ENCODE data around the gene NAT10. TPM values are rescaled to one million over a fixed set of nuclear protein-coding genes. Genes with fewer than 3 reads are reported as not detected.

NAT10 gene
- total RNA-seq, 1 experiment from 2014 or later: 87.9 TPM

DNA sequence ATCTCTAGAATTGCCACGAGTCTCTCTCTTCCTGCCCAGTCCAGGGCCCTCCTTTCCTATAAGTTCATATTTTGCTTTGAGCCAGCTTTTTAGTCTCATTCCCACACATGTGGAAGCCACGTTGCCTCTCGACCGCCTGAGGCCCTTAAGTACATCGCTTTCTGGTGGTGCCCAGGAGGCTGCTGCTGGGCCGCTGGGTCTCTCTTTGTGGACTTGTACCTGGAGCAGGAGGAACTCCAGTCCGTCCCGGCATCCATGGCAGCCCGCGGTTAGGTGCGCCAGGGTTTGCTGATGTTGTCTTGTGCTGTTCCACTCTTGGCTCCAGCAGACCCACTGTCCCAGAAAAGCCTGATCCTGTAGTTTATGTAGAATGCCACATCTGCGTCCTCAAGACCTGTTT lies 41.0 kb downstream of the NAT10 start:
- in situ Hi-C loops (cut with HindIII; ENCODE audit: low sequenced_read_pairs): no loop called here
- no peak for DNase-seq (ENCODE audit: low spot score)

DNA sequence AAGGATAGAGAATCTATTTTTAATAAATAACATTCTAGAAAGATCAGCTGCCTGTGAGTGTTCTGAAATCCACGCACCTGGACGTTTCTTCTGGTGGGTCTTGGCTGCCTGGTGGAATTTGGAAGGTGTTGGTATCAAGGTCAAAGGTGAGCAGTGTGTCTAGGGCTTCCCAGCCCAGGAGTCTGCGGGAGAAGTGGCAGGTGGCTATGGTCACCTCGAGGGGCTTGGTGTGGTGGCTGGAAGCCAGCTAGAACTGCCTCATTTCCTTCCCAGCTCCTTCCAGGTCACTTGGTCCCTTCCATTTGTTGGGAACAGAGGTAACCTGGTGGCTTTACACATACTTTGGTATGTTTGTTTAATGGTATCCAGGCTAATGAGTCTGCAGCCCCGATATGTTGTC lies 41.4 kb downstream of the NAT10 start:
- no peak for DNase-seq (ENCODE audit: low spot score)
- in situ Hi-C loops (cut with HindIII; ENCODE audit: low sequenced_read_pairs): no loop called here

DNA sequence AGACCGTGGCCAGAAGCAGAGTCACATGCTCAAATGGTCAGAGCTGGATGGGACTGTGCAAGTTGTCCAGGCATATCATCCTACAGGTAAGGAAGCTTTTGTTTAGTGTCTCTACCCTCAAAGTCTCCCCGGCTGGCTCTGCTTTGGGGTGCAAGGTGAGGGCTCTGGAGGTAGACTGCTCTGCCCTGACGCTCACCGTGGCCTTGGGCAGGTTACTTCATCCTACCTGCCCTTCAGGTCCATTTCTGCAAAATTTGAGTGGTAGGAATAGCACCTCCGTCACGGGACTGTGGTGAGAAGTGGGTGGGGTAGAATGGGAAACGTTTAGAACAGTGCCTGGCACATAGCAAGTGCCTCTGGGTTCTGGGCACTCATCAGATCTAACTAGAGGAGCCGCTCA lies 42.2 kb downstream of the NAT10 start:
- DNase-seq (ENCODE audit: low spot score): no peak
- in situ Hi-C loops (cut with HindIII; ENCODE audit: low sequenced_read_pairs): no loop called here

DNA sequence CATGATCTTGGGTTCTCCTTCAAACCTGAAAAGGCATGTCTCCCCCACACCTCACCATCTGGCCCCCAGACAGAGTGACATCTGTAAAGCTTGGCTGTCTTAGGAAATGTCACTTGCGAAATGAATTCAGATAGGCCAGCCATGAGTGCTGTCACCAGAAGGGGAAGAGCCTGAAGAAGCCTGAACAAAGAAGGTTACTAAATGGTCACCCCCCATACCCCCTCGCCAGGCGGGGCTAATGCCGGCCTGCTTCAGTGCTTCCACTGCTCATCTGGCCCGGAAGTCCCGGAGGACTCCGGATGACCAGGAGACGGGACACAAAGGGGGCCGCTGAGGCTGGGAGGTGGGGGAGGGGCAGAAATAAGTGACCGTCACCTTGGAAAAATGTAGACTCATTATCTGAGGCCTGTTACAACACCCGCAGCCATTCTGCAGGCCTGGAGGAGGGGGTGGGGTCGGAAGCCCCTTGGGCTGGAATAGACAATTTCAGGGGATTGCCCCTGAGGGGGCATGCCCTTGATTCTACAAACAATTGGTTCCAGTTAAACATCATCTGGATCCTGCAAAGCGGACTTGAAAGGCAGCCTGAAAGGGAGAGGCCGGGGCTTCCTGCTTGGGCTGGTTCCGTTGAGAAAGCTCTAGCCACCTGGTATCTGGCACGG lies 43.2 kb downstream of the NAT10 start:
- DNase-seq (ENCODE audit: low spot score): no peak
- in situ Hi-C loops (cut with HindIII; ENCODE audit: low sequenced_read_pairs): no loop called here

DNA sequence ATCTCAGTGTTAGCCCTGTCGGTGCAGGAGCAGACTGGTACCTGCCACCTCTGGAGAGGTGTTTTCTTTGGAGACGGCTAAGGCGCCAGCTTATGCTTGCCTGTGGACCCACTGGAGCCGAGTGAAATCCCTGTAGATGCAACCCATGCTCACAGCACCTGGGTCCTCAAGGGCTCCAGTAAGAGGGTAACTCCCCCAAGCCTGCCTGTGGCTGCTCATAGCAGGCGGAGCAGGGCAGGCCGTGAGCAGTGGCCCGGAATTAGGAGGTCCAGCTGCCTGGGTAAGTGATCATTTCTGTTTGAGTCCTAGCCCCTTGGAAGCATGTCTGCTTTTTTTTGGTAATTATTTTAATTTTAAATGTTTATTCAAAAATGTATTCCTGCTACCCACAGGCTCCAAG lies 43.8 kb downstream of the NAT10 start:
- DNase-seq (ENCODE audit: low spot score): no peak
- in situ Hi-C loops (cut with HindIII; ENCODE audit: low sequenced_read_pairs): no loop called here

DNA sequence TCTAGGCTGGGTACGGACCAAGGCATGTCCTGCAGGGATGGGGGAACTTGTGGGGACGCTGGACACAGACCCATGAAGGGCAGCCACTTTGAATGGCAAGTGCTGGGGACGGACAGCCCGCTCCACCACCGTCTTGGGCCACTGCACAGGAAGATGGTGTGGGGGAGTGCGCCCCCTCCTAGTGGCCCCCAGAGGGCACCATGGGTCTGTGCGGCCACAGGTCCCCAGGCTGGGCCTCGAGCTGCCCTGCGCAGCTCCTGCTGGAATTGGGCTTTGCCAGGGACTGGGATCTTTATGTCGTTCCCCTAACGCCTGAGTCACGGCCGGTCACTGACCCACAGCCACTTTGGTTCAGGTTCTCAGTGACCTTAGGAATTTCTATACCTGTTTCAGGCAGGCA lies 44.4 kb downstream of the NAT10 start:
- in situ Hi-C loops (cut with HindIII; ENCODE audit: low sequenced_read_pairs): no loop called here

DNA sequence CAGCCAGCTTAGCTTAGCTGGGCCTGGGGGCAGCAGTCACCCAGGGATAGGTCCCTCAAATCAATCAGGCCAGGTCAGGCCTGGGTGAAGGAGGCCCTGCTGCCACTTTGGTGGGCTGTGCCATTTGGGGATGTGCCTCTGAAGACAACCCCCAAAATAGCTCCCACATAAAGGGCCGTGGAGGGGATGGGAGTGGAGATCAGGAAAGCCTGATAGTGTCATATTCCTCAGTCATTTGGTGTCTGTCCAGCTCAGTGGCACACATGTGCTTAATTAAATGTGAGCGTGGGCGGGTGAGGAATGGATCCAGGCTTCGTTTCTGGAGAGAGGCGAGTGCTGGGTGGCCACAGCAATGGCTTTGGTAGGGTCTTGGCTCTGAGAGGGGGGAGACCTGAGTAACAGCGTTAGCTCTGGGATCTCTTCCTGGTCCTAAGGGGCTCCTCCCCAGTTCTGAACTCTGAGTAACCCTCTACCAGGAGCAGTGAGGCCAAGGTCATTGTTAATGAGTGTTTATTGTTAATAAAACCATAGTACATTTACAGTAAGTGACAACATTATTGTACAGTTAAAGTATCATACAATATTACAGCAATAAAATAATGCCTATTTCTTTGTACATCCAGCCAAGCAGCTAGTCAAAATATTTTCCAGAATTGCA lies 45.2 kb downstream of the NAT10 start:
- no peak for DNase-seq (ENCODE audit: low spot score)
- in situ Hi-C loops (cut with HindIII; ENCODE audit: low sequenced_read_pairs): no loop called here

More for the DNA sequence above, 44.4 kb downstream of the NAT10 start:
- DNase-seq (ENCODE audit: low spot score): no peak

DNA sequence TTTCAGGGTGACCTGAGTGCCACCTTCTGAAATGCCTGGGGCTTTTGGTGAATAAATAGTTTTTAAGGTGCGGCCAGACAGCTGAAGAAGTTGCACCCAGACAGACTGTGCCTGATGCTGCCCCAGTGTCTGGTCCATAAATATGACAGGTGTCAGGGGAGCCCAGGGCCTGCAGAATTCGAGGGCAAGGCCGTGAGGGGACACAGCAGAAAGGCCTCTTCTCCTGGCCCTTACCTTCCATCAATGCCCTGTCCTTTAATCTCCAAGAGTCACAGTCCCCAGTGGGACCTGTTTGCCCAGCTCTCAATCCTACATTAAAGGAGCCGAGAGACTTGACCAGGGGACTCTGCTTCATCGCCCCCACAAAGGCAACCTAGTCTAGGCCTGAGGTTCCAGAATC lies 45.7 kb downstream of the NAT10 start:
- in situ Hi-C loops (cut with HindIII; ENCODE audit: low sequenced_read_pairs): no loop called here
- DNase-seq (ENCODE audit: low spot score): no peak

DNA sequence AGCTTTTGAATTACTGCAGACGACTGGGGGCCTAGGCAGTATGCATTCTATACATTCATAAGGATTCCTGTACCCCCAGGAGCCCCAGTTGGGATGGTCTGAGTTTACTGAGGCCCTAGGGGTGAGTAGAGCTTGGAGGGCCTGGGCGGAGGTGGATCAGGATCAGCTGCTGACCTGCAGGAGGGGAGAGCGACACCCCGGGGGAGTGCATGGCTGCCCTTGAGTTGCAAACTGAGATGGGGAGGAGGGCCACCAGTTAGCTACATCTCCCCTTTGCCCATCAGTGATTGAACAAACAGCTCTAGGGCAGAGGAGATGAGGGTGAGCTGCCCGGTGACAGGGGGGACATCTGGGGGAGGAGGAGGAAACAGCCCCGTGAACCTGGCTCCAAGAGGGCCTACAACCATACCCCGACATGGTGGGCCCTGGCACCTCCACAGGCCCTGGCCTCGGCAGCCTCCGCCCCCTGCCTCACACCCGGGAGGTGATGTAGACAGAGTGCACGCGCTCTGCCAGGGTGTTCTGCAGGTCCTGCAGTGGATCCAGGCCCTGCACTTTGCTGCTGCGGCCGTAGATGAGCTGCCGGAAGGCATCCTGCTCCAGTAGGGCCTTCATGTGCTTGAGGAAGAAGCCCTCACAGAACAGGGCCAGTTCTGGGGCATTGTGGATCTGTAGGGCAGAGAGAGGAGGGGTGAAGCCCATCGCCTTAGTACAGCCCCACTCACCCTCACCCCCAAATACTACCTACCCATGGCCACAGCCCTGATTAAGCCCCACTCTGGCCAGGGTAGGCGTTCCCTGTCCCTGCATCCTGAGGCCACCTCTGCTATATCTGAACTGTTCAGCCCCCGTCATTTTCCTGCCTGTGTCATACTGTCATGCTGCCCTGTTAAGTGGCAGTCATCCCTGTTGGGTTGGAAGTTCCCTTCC lies 46.8 kb downstream of the NAT10 start:
- no peak for DNase-seq (ENCODE audit: low spot score)
- in situ Hi-C loops (cut with HindIII; ENCODE audit: low sequenced_read_pairs): no loop called here

DNA sequence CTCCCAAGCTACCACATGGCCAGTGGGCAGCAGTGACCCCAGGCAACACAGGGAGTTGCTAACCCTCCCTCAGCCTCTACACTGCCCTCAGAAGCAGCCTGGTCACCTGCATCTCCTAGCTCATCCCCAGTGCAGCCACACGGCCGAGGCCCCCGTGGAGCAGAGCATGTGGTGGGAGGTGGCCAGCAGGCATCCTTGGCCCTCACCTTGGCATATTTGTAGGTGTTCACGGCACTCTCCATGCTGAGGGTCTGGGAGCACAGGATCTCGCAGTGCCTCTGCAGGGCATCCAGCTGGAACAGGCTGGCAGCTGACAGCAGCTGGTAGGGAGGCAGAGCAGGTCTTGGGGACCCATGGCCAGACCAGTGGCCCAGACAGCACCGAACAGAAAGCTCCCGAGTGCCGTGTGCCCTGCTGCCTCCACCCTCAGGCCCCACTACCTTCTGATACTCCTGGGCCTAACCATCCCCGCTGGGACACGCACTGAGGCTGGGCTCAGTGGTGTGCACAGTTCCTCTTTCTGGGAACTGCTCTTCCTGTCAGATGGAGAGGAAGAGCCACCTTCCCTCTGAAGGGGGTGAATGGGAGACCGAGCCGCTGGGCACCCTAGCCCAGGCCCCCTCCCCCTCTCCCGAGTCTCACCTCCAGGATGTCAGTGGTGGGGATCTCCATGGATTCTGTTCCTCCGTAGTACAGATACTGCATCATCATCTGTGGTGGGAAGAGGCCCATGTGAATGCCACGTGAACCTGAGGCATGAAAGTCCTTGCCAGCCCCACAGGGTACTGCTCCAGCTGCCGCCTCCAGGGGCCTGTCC lies 48.8 kb downstream of the NAT10 start:
- in situ Hi-C loops (cut with HindIII; ENCODE audit: low sequenced_read_pairs): no loop called here

DNA sequence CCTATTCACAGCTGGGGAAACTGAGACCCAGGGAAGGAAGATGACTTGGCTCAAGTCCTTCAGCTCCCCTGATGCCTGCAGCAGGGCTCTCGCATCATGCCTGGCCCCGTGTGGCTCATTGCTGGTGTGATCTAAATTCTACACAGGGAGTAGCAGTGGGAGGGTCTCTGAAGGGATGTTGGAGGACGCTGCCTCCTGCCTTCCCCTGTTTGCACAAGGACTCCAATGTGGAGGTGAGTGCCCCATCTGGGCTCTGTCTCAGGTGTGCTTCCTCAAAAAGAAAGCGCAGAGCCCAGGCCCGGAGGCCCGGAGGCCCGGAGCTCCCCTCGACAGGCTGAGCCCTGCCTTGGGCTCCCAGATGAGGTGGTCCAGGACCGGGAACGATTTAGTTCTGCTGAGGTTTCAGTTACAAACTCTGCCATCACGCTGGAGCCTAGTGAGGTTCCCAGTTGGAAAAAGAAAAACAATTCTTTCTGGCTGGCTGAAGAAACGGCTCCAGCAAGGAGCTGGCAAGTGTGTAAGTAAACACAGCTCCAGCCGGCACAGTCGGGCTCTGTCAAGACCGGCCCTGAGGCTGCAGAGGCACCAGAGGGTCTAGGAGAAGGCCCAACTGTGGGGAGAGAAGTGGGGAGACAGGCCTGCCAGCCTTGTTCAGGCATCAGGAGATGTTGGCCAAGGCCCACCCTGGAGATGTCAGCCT lies 49.8 kb downstream of the NAT10 start:
- DNase-seq (ENCODE audit: low spot score): peak; percentile 51
- in situ Hi-C loops (cut with HindIII; ENCODE audit: low sequenced_read_pairs): no loop called here

More for the DNA sequence above, 48.8 kb downstream of the NAT10 start:
- DNase-seq (ENCODE audit: low spot score): no peak

DNA sequence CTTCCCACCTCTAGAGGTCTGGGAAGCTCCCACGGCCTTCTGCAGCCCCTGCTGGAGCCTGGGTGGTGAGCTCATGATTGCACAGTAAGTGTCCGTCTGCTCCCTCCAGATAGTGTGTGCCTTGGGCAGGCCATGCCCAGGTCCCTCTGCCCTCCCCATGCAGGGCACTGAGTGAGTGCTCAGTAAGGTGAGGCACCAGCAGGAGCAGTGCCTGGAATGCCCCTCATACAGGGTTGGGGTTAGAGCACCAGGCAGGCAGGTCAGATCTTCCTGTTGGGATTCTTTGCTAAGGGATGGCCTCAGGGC lies 50.3 kb downstream of the NAT10 start:
- in situ Hi-C loops (cut with HindIII; ENCODE audit: low sequenced_read_pairs): no loop called here
- no peak for DNase-seq (ENCODE audit: low spot score)

DNA sequence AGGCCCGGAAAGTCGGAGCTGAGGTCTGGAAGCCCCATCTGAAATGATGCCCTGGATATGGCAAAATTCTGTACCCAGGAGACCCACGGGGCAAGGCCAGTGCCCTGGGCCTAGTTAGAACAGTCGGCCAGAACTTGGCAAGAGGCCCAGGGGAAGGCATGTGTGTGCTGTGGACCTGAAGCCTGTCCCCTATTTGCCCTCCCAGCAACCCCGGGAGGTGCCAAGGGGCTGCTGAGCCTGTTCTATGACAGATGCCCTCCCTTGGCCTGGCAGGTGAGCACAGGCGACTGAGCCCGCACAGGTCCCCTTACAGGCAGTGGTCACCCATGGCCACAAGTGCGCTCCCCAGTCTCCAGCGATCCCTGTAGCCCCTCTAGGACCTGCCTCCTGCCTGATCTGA lies 51.7 kb downstream of the NAT10 start:
- in situ Hi-C loops (cut with HindIII; ENCODE audit: low sequenced_read_pairs): no loop called here
- no peak for DNase-seq (ENCODE audit: low spot score)

DNA sequence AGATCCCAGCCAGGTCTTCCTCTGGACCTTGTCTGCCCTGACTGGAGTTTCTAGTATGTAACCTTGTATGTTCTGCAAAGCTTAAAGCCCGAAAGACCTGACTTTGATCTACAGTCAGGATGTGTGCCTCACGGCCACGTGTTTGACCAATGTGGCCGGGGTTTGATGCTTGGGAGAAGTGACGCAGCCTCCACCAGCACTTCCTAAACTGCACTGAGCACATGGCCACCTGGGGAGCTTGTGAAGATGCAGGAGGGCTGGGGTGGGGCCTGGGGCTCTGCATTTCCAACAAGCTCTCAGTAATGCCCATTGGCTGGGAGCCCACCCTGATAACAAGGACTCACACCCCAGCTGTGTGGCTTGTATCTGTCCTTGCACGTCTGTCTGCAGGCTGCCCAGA lies 53.2 kb downstream of the NAT10 start:
- in situ Hi-C loops (cut with HindIII; ENCODE audit: low sequenced_read_pairs): no loop called here
- no peak for DNase-seq (ENCODE audit: low spot score)

DNA sequence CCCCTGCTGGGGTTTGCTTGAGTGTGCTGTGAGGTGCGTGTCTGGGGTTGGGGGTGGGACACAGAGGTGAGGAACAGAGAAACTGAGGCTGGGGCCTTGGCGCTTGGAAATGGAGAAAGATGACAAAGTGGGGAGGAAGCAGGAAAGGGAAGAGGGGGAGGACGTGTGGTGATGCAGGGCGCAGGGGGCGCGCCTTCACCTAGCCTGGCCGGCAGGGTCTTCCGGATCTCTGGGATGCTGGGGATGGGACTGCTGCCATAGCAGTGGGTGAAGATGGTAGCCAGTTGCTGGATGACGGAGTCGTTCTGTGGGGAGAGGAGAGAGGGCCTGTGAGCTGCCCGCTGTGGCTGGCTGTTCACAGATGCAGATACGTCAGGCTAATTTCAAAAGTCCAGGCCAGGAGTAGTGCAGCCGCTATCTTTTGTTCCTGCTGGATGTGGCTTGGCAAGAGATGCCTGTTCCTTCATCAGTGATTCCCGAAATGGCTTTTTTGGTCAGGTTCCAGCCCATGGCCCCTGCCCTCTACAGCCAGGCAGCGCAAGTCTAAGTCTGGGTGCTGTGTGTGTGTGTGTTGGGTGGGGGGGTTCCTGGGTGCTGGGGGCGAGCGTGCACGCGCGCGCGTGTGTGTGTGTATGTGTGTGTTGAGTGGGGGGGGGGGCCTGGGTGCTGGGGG lies 54.8 kb downstream of the NAT10 start:
- in situ Hi-C loops (cut with HindIII; ENCODE audit: low sequenced_read_pairs): no loop called here
- no peak for DNase-seq (ENCODE audit: low spot score)

DNA sequence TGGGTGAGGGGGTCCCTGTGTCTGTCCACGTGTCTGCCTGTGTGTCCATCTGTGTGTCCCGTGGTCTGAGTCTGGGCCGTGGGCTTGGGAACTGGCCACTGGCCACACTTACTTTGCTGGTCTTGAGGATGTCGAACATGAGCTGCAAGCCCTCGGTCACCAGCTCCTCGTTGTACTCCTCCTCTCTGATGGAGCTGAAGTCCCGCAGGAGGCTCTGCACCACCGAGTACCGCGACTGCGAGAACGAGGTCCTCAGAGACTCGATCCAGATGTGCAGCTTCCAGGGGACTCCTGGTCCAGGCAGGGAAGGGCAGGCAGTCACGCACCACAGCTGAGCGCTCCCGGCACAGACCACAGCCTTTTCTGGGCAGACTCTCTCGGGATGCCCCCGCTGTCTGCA lies 55.4 kb downstream of the NAT10 start:
- in situ Hi-C loops (cut with HindIII; ENCODE audit: low sequenced_read_pairs): no loop called here

DNA sequence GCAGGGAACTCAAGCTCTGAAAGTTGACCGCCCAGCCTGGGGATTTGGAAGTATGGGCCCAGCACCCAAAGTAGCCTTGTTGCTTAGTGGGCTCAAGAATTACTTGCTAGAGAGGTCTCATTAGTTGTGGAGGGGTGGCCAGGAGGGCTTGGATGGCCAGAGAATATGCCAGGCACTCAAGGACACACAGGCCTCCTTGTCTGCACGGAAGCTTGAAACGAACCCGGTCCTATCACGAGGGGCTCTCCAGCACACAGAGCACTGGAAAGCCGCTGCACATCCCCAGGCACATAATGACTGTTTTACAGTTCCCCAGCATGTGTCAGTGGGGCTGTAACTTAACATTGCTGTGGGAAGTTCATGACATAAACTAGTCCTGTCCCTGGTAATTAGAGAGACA lies 55.9 kb downstream of the NAT10 start:
- in situ Hi-C loops (cut with HindIII; ENCODE audit: low sequenced_read_pairs): no loop called here
- no peak for DNase-seq (ENCODE audit: low spot score)

More for the DNA sequence above, 55.4 kb downstream of the NAT10 start:
- no peak for DNase-seq (ENCODE audit: low spot score)

DNA sequence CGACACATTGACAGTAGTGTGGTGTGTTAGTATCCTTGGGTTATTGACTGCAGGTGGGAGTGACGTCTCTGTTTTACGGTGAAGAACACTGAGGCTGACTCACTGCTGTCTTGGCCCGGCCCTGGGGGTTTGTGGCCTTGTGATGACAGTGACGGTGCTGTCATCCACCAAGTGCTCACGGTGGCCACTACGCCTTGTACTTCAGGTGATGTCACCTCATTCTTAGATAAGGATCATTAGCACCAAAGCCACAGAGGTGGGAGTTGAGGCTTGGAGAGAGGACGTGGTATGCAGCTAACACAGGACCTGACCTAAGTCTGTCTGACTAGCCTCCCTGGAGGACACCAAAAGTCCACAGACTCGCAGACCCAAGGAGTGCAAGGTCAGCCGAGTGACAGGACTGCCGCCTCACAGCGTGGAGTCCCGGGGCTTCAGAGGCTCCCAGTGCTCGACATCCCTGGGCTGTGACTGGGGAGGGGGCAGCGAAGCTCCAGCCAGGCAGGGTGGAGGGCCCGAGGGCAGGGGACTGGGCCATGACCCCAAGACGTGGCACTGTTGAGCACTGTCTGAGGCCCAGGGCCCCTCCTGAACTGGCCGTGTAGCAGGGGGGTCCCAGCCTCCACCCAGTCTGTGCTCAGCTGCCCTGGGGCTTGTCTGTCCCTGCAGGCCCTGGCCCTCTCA lies 56.5 kb downstream of the NAT10 start:
- in situ Hi-C loops (cut with HindIII; ENCODE audit: low sequenced_read_pairs): no loop called here
- no peak for DNase-seq (ENCODE audit: low spot score)
